GM12878 (cell line): ENCODE data around the gene GPR173. TPM values are rescaled to one million over a fixed set of nuclear protein-coding genes. Genes with fewer than 3 reads are reported as not detected.

Experiments used
- CBX5 ChIP-seq: sonication (generic); IDR thresholded peaks from 2 replicates; pipeline ENCODE4 v1.6.1; 2016; ENCODE audit warnings: low read depth, moderate library complexity, mild to moderate bottlenecking, inconsistent platforms
- CHD2 ChIP-seq: IDR thresholded peaks from 2 replicates; pipeline ENCODE4 v1.6.1; 2011; ENCODE audit warnings: low read depth, low read length, improper control_type of control experiment, borderline replicate concordance
- CREB1 ChIP-seq: IDR thresholded peaks from 2 replicates; pipeline ENCODE4 v1.6.1; 2012; ENCODE audit warnings: low read depth, mild to moderate bottlenecking, inconsistent platforms
- EED ChIP-seq: sonication (generic); IDR thresholded peaks from 2 replicates; pipeline ENCODE4 v1.6.1; 2016; ENCODE audit warnings: antibody characterized with exemption, low read depth
- EP300 ChIP-seq, 2 experiments: fragments of 150-350 bp in 1 of 2; IDR thresholded peaks; 2 replicates each; pipeline ENCODE4 v1.6.1; 2011 to 2012; ENCODE audit warnings: low read depth in 2 of 2, low read length in 2 of 2, borderline replicate concordance in 1 of 2, improper control_type of control experiment in 1 of 2, inconsistent platforms in 1 of 2; ENCODE audit not compliant: control insufficient read depth in 1 of 2
- IKZF1 ChIP-seq: fragments of 450-650 bp; conservative IDR thresholded peaks from 2 replicates; pipeline ENCODE4 v1.6.1; 2017; ENCODE audit warnings: antibody characterized with exemption, mild to moderate bottlenecking
- IRF4 ChIP-seq: IDR thresholded peaks from 2 replicates; pipeline ENCODE4 v1.6.1; 2011; ENCODE audit warnings: low read depth, low read length
- KDM1A ChIP-seq: fragments of 200-600 bp; sonication (generic); IDR thresholded peaks from 2 replicates; pipeline ENCODE4 v1.6.1; 2016; ENCODE audit warnings: borderline replicate concordance
- MTA3 ChIP-seq: IDR thresholded peaks from 2 replicates; pipeline ENCODE4 v1.6.1; 2012; ENCODE audit warnings: low read length, inconsistent platforms, borderline replicate concordance
- MYC ChIP-seq: IDR thresholded peaks from 2 replicates; pipeline ENCODE4 v1.6.1; 2011; ENCODE audit warnings: mild to moderate bottlenecking, low read length, moderate library complexity, inconsistent platforms; ENCODE audit not compliant: insufficient read depth, insufficient replicate concordance, insufficient read length, severe bottlenecking
- NR2C1 ChIP-seq: fragments of 450-650 bp; IDR thresholded peaks from 2 replicates; pipeline ENCODE4 v1.6.1; 2017; ENCODE audit warnings: antibody characterized with exemption, mild to moderate bottlenecking, moderate library complexity
- NRF1 ChIP-seq: conservative IDR thresholded peaks from 2 replicates; pipeline ENCODE4 v1.6.1; 2011; ENCODE audit warnings: mild to moderate bottlenecking, low read depth, low read length, improper control_type of control experiment
- RAD21 ChIP-seq: IDR thresholded peaks from 2 replicates; pipeline ENCODE4 v1.6.1; 2011; ENCODE audit warnings: mild to moderate bottlenecking, low read depth, low read length, moderate library complexity; ENCODE audit not compliant: insufficient read depth
- SREBF2 ChIP-seq: IDR thresholded peaks from 2 replicates; pipeline ENCODE4 v1.6.1; 2012; ENCODE audit warnings: mild to moderate bottlenecking, low read length
- YY1 ChIP-seq: IDR thresholded peaks from 2 replicates; pipeline ENCODE4 v1.6.1; 2011; ENCODE audit warnings: low read depth, mild to moderate bottlenecking, low read length
- polyA plus RNA-seq, 11 experiments: library from polyadenylated mRNA; depleted of rRNA in 4 of 11; unstranded in 6 of 11; stranded (reverse) in 5 of 11; fragments of >200 nt; fragmentation: Nextera tagmentation in 4 of 11; fragmentation: Illumina TruSeq in 1 of 11; extraction: Ambion mirVana in 4 of 11; extraction: Trizol in 1 of 11; gene quantifications; 1 replicate in 1 of 11; 2 replicates in 10 of 11; pipeline versions ENCODE4 v1.2.1 to v1.2.3, GENCODE V29; 2011 to 2016; ENCODE audit warnings: inconsistent platforms in 2 of 11, missing spikeins in 2 of 11, low read depth in 1 of 11
- total RNA-seq, 4 experiments: library from RNA; depleted of rRNA in 3 of 4; stranded (reverse); fragments of >200 nt in 3 of 4; fragmentation: Illumina TruSeq in 1 of 4; extraction: Trizol in 1 of 4; gene quantifications; 2 replicates each; pipeline versions ENCODE4 v1.2.1 to v1.2.3, GENCODE V29; 2013 to 2021
- TF ChIP-seq, protein P1 (sequence below): IDR thresholded peaks from 2 replicates; pipeline ENCODE4 v1.6.1; 2012; ENCODE audit warnings: mild to moderate bottlenecking, low read depth, low read length
- TF ChIP-seq, protein P2 (sequence below): IDR thresholded peaks from 2 replicates; pipeline ENCODE4 v1.6.1; 2012; ENCODE audit warnings: low read length, inconsistent platforms
- TF ChIP-seq, protein P3 (sequence below): fragments of 450-650 bp; IDR thresholded peaks from 2 replicates; pipeline ENCODE4 v1.6.1; 2016; ENCODE audit warnings: mild to moderate bottlenecking
- TF ChIP-seq, protein P4 (sequence below): fragments of 450-650 bp; IDR thresholded peaks from 2 replicates; pipeline ENCODE4 v1.6.1; 2017; ENCODE audit warnings: mild to moderate bottlenecking, moderate library complexity

The GPR173 gene
- total and polyA plus RNA-seq, 10 of the 15 experiments (the other 5 are each of a cell fraction or from before 2014, with no cell fraction given) = 0.04 to 0.24 (median 0.12) TPM; not detected in 4

DNA sequence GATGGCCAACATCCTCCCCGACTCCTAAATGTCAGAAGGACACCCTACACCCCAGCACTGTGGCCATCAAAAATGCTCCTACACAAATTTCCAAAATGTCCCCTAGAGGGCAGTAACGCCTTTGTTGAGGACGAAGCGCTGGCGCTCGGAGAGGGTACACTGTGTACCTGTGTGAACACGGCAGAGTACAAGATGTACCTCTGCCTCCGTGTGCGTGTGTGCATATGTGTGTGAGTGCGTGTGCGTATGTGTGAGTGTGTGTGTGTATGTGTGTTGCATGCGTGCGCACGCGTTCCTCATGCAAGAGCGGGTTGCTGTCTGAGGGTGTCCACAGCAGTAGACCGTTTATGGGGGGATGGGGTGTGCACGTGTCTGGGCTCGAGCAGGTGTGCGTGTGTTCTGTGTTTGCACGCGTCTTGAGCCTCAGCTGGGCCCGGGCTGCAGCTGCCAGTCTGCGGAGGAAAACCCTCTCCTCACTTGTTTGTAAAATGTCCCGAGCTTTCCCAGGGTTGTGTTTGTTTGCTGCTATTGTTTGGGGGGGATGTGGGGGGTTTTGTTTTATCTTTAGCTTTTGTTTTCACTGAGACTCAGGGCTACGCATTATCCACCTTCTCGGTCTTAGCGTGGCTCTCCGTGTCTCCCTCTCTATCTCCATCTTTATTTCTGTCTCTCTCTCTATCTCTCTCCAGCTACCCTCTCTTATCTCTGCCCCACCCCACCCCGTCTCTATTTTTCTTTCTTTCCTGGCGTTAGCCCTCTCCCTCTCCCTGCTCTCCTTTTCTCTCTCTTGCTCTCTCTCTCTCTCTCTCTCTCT, 23.2 kb downstream of the GPR173 start (continued):
- TF ChIP-seq, protein P1, sequence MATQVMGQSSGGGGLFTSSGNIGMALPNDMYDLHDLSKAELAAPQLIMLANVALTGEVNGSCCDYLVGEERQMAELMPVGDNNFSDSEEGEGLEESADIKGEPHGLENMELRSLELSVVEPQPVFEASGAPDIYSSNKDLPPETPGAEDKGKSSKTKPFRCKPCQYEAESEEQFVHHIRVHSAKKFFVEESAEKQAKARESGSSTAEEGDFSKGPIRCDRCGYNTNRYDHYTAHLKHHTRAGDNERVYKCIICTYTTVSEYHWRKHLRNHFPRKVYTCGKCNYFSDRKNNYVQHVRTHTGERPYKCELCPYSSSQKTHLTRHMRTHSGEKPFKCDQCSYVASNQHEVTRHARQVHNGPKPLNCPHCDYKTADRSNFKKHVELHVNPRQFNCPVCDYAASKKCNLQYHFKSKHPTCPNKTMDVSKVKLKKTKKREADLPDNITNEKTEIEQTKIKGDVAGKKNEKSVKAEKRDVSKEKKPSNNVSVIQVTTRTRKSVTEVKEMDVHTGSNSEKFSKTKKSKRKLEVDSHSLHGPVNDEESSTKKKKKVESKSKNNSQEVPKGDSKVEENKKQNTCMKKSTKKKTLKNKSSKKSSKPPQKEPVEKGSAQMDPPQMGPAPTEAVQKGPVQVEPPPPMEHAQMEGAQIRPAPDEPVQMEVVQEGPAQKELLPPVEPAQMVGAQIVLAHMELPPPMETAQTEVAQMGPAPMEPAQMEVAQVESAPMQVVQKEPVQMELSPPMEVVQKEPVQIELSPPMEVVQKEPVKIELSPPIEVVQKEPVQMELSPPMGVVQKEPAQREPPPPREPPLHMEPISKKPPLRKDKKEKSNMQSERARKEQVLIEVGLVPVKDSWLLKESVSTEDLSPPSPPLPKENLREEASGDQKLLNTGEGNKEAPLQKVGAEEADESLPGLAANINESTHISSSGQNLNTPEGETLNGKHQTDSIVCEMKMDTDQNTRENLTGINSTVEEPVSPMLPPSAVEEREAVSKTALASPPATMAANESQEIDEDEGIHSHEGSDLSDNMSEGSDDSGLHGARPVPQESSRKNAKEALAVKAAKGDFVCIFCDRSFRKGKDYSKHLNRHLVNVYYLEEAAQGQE = no peak
- TF ChIP-seq, protein P2, sequence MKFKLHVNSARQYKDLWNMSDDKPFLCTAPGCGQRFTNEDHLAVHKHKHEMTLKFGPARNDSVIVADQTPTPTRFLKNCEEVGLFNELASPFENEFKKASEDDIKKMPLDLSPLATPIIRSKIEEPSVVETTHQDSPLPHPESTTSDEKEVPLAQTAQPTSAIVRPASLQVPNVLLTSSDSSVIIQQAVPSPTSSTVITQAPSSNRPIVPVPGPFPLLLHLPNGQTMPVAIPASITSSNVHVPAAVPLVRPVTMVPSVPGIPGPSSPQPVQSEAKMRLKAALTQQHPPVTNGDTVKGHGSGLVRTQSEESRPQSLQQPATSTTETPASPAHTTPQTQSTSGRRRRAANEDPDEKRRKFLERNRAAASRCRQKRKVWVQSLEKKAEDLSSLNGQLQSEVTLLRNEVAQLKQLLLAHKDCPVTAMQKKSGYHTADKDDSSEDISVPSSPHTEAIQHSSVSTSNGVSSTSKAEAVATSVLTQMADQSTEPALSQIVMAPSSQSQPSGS = no peak
- no peak for TF ChIP-seq NRF1
- TF ChIP-seq, protein P3, sequence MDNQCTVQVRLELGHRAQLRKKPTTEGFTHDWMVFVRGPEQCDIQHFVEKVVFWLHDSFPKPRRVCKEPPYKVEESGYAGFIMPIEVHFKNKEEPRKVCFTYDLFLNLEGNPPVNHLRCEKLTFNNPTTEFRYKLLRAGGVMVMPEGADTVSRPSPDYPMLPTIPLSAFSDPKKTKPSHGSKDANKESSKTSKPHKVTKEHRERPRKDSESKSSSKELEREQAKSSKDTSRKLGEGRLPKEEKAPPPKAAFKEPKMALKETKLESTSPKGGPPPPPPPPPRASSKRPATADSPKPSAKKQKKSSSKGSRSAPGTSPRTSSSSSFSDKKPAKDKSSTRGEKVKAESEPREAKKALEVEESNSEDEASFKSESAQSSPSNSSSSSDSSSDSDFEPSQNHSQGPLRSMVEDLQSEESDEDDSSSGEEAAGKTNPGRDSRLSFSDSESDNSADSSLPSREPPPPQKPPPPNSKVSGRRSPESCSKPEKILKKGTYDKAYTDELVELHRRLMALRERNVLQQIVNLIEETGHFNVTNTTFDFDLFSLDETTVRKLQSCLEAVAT = no peak
- TF ChIP-seq NR2C1 = no peak
- peak; percentile 84 for TF ChIP-seq RAD21
- no peak for TF ChIP-seq EP300 (IDR thresholded peaks at IDR 0.05; ENCODE audit: borderline replicate concordance in 1 of 2, control insufficient read depth in 1 of 2, low read depth in 2 of 2, low read length in 2 of 2)
- TF ChIP-seq CBX5 = no peak
- TF ChIP-seq, protein P4, sequence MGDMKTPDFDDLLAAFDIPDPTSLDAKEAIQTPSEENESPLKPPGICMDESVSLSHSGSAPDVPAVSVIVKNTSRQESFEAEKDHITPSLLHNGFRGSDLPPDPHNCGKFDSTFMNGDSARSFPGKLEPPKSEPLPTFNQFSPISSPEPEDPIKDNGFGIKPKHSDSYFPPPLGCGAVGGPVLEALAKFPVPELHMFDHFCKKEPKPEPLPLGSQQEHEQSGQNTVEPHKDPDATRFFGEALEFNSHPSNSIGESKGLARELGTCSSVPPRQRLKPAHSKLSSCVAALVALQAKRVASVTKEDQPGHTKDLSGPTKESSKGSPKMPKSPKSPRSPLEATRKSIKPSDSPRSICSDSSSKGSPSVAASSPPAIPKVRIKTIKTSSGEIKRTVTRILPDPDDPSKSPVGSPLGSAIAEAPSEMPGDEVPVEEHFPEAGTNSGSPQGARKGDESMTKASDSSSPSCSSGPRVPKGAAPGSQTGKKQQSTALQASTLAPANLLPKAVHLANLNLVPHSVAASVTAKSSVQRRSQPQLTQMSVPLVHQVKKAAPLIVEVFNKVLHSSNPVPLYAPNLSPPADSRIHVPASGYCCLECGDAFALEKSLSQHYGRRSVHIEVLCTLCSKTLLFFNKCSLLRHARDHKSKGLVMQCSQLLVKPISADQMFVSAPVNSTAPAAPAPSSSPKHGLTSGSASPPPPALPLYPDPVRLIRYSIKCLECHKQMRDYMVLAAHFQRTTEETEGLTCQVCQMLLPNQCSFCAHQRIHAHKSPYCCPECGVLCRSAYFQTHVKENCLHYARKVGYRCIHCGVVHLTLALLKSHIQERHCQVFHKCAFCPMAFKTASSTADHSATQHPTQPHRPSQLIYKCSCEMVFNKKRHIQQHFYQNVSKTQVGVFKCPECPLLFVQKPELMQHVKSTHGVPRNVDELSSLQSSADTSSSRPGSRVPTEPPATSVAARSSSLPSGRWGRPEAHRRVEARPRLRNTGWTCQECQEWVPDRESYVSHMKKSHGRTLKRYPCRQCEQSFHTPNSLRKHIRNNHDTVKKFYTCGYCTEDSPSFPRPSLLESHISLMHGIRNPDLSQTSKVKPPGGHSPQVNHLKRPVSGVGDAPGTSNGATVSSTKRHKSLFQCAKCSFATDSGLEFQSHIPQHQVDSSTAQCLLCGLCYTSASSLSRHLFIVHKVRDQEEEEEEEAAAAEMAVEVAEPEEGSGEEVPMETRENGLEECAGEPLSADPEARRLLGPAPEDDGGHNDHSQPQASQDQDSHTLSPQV = no peak
- TF ChIP-seq CREB1 = no peak
- TF ChIP-seq SREBF2 = no peak
- peak; percentile 35; the same call in 1 of the 2 replicates for TF ChIP-seq IKZF1
- peak; percentile 41; the same call in 1 of the 2 replicates for TF ChIP-seq YY1
- no peak for TF ChIP-seq MTA3
- 0 out of 2 replicates have a peak, but pooled peaks have one; percentile 15 for TF ChIP-seq CHD2
- 0 out of 2 replicates have a peak, but pooled peaks have one; percentile 8 for TF ChIP-seq IRF4
- peak; percentile 92 for TF ChIP-seq MYC
- TF ChIP-seq KDM1A = peak; percentile 62; the same call in 1 of the 2 replicates
- 0 out of 2 replicates have a peak, but pooled peaks have one; percentile 14 for TF ChIP-seq EED
